K562 (cell line): ENCODE data around the gene TSPAN1. TPM values are rescaled to one million over a fixed set of nuclear protein-coding genes. Genes with fewer than 3 reads are reported as not detected.

ENCODE experiments used
- ELF1 ChIP-seq: fragments of 200-800 bp; sonication (Bioruptor generic); IDR thresholded peaks from 2 replicates; pipeline ENCODE4 v1.6.1; 2016; ENCODE audit warnings: missing genetic modification characterization, missing compliant biosample characterization
- HINFP ChIP-seq: fragments of 450-650 bp; conservative IDR thresholded peaks from 2 replicates; pipeline ENCODE4 v1.6.1; 2016; ENCODE audit warnings: missing genetic modification characterization, low read depth, mild to moderate bottlenecking, control low read depth, missing compliant biosample characterization
- MTF1 ChIP-seq: fragments of 250-450 bp; sonication (Bioruptor Pico); IDR thresholded peaks from 2 replicates; pipeline ENCODE4 v1.9.0; 2021; ENCODE audit warnings: moderate library complexity, mild to moderate bottlenecking, inconsistent platforms, borderline replicate concordance
- TCF7 ChIP-seq: sonication (generic); IDR thresholded peaks from 2 replicates; pipeline ENCODE4 v1.6.1; 2016; ENCODE audit warnings: antibody characterized with exemption, borderline replicate concordance
- USF2 ChIP-seq: sonication (generic); formaldehyde crosslinking; IDR thresholded peaks from 2 replicates; pipeline ENCODE4 v1.5.0; 2020; ENCODE audit warnings: missing genetic modification reagents
- ZBTB2 ChIP-seq: fragments of 450-650 bp; IDR thresholded peaks from 2 replicates; pipeline ENCODE4 v1.6.1; 2016; ENCODE audit warnings: antibody characterized with exemption
- ZNF224 ChIP-seq: sonication (generic); formaldehyde crosslinking; IDR thresholded peaks from 2 replicates; pipeline ENCODE4 v1.8.0; 2022; ENCODE audit warnings: mild to moderate bottlenecking, missing genetic modification reagents
- polyA plus RNA-seq, 8 experiments: library from polyadenylated mRNA; depleted of rRNA in 4 of 8; stranded (reverse) in 5 of 8; unstranded in 3 of 8; fragments of >200 nt; fragmentation: Nextera tagmentation in 2 of 8; fragmentation: Illumina TruSeq in 1 of 8; extraction: Ambion mirVana in 2 of 8; extraction: Trizol in 1 of 8; gene quantifications; 2 replicates each; pipeline versions ENCODE4 v1.2.1 to v1.2.3, GENCODE V29; 2011 to 2014; ENCODE audit warnings: inconsistent platforms in 1 of 8, missing spikeins in 1 of 8
- total RNA-seq, 7 experiments: library from RNA; depleted of rRNA in 6 of 7; stranded (reverse); fragments of >200 nt in 6 of 7; fragmentation: Illumina TruSeq in 2 of 7; extraction: Trizol in 2 of 7; gene quantifications; 2 replicates each; pipeline versions ENCODE4 v1.2.1 to v1.2.3, GENCODE V29; 2011 to 2021; ENCODE audit warnings: low replicate concordance in 1 of 7
- TF ChIP-seq, protein P1 (sequence below): sonication (generic); formaldehyde crosslinking; IDR thresholded peaks from 2 replicates; pipeline ENCODE4 v1.8.0; 2022; ENCODE audit warnings: mild to moderate bottlenecking, missing genetic modification reagents
- TF ChIP-seq, protein P2 (sequence below), 2 experiments: fragments of 450-650 bp in 1 of 2; sonication (generic) in 1 of 2; formaldehyde crosslinking in 1 of 2; IDR thresholded peaks; 2 replicates each; pipeline versions ENCODE4 v1.7.1 to v1.9.0; 2016 to 2022; ENCODE audit warnings: inconsistent platforms in 1 of 2, mild to moderate bottlenecking in 1 of 2, missing genetic modification reagents in 1 of 2

The TSPAN1 gene
- total and polyA plus RNA-seq, 9 of the 15 experiments (the other 6 are each of a cell fraction or from before 2014, with no cell fraction given) = 0.58 TPM; not detected in 8

DNA sequence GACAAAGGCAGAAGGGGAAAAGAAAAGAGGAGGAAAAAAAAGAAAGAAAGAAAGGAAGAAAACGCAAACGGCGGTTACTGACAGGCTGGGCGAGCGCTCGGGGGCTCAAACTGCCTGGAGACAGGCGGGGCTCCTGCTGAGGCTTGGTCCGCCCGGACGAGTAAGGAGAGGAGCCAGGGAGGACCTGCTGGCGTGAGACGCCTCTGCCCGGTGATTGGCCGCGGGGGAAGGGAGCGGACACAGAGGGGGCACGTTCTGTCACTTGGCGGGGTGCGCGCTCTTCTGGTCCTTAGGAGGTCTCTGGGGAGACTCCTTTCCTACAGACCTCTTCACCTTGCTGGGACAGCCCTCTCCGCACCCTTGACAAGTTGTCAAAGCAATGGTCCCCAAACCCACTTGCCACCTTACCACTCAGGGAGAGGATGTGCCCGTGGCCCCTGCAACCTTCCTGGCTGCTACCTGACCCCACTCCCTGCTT is 41.7 kb upstream of the TSPAN1 start (continued):
- no peak for TF ChIP-seq ZBTB2
- no peak for TF ChIP-seq MTF1 (CRISPR knock-in tag)
- no peak for TF ChIP-seq ZNF224 (CRISPR knock-in tag)
- peak; percentile 48; the same call in 1 of the 2 replicates for TF ChIP-seq HINFP
- no peak for TF ChIP-seq USF2 (CRISPR knock-in tag)
- TF ChIP-seq ELF1 (tag) = no peak
- TF ChIP-seq, protein P1, sequence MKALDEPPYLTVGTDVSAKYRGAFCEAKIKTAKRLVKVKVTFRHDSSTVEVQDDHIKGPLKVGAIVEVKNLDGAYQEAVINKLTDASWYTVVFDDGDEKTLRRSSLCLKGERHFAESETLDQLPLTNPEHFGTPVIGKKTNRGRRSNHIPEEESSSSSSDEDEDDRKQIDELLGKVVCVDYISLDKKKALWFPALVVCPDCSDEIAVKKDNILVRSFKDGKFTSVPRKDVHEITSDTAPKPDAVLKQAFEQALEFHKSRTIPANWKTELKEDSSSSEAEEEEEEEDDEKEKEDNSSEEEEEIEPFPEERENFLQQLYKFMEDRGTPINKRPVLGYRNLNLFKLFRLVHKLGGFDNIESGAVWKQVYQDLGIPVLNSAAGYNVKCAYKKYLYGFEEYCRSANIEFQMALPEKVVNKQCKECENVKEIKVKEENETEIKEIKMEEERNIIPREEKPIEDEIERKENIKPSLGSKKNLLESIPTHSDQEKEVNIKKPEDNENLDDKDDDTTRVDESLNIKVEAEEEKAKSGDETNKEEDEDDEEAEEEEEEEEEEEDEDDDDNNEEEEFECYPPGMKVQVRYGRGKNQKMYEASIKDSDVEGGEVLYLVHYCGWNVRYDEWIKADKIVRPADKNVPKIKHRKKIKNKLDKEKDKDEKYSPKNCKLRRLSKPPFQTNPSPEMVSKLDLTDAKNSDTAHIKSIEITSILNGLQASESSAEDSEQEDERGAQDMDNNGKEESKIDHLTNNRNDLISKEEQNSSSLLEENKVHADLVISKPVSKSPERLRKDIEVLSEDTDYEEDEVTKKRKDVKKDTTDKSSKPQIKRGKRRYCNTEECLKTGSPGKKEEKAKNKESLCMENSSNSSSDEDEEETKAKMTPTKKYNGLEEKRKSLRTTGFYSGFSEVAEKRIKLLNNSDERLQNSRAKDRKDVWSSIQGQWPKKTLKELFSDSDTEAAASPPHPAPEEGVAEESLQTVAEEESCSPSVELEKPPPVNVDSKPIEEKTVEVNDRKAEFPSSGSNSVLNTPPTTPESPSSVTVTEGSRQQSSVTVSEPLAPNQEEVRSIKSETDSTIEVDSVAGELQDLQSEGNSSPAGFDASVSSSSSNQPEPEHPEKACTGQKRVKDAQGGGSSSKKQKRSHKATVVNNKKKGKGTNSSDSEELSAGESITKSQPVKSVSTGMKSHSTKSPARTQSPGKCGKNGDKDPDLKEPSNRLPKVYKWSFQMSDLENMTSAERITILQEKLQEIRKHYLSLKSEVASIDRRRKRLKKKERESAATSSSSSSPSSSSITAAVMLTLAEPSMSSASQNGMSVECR (CRISPR knock-in tag) = no peak
- TF ChIP-seq, protein P2, sequence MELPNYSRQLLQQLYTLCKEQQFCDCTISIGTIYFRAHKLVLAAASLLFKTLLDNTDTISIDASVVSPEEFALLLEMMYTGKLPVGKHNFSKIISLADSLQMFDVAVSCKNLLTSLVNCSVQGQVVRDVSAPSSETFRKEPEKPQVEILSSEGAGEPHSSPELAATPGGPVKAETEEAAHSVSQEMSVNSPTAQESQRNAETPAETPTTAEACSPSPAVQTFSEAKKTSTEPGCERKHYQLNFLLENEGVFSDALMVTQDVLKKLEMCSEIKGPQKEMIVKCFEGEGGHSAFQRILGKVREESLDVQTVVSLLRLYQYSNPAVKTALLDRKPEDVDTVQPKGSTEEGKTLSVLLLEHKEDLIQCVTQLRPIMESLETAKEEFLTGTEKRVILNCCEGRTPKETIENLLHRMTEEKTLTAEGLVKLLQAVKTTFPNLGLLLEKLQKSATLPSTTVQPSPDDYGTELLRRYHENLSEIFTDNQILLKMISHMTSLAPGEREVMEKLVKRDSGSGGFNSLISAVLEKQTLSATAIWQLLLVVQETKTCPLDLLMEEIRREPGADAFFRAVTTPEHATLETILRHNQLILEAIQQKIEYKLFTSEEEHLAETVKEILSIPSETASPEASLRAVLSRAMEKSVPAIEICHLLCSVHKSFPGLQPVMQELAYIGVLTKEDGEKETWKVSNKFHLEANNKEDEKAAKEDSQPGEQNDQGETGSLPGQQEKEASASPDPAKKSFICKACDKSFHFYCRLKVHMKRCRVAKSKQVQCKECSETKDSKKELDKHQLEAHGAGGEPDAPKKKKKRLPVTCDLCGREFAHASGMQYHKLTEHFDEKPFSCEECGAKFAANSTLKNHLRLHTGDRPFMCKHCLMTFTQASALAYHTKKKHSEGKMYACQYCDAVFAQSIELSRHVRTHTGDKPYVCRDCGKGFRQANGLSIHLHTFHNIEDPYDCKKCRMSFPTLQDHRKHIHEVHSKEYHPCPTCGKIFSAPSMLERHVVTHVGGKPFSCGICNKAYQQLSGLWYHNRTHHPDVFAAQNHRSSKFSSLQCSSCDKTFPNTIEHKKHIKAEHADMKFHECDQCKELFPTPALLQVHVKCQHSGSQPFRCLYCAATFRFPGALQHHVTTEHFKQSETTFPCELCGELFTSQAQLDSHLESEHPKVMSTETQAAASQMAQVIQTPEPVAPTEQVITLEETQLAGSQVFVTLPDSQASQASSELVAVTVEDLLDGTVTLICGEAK (IDR thresholded peaks at IDR 0.05) = 0 out of 2 replicates have a peak, but pooled peaks have one; percentile 28
- TF ChIP-seq, protein P2 (CRISPR knock-in tag; IDR thresholded peaks at IDR 0.05) = no peak
- TF ChIP-seq TCF7 = no peak
